ENCODE data around the gene OSBPL7.

GRCh38 chr17:47792979-47793378, 28.6 kb downstream of the OSBPL7 start:
- TF ChIP-seq CTCF (IDR thresholded peaks at IDR 0.05), result no peak
- no peak for TF ChIP-seq POLR2A (IDR thresholded peaks at IDR 0.05)
- no peak for TF ChIP-seq EP300 (IDR thresholded peaks at IDR 0.05)
